K562 (cell line): ENCODE measurements around the gene CHRNA9.

Experiments used
- CEBPB ChIP-seq: fragments of 450-650 bp; IDR thresholded peaks from 2 replicates; pipeline ENCODE4 v1.6.1; 2016; ENCODE audit warnings: missing genetic modification characterization, missing compliant biosample characterization
- CTCF ChIP-seq, 3 experiments: IDR thresholded peaks in 2 of 3; conservative IDR thresholded peaks in 1 of 3; 2 replicates each; pipeline ENCODE4 v1.5.1; 2011 to 2012; ENCODE audit warnings: low read length in 3 of 3, mild to moderate bottlenecking in 3 of 3, control low read depth in 2 of 3, improper control_type of control experiment in 1 of 3, inconsistent platforms in 1 of 3, low read depth in 1 of 3, mixed read lengths in 1 of 3, moderate library complexity in 1 of 3; ENCODE audit not compliant: insufficient read depth in 2 of 3
- E4F1 ChIP-seq: fragments of 250-450 bp; sonication (Bioruptor Pico); IDR thresholded peaks from 2 replicates; pipeline ENCODE4 v1.5.0; 2021; ENCODE audit warnings: mild to moderate bottlenecking, borderline replicate concordance
- EHMT2 ChIP-seq: fragments of 450-650 bp; IDR thresholded peaks from 2 replicates; pipeline ENCODE4 v1.6.1; 2018; ENCODE audit warnings: antibody characterized with exemption
- EP300 ChIP-seq: IDR thresholded peaks from 2 replicates; pipeline ENCODE4 v1.6.1; 2012; ENCODE audit warnings: low read length, improper control_type of control experiment
- GATAD2B ChIP-seq: fragments of 450-650 bp; IDR thresholded peaks from 2 replicates; pipeline ENCODE4 v1.6.1; 2017; ENCODE audit warnings: mild to moderate bottlenecking, borderline replicate concordance
- HDAC8 ChIP-seq: fragments of 450-650 bp; IDR thresholded peaks from 2 replicates; pipeline ENCODE4 v1.6.1; 2016; ENCODE audit warnings: mild to moderate bottlenecking, missing genetic modification characterization, moderate library complexity, missing compliant biosample characterization
- HEY1 ChIP-seq: fragments of 250-450 bp; sonication (Bioruptor Pico); IDR thresholded peaks from 2 replicates; pipeline ENCODE4 v1.5.0; 2020; ENCODE audit warnings: mild to moderate bottlenecking, moderate library complexity, borderline replicate concordance
- HMGXB4 ChIP-seq: sonication (generic); formaldehyde crosslinking; IDR thresholded peaks from 2 replicates; pipeline ENCODE4 v1.8.1; 2023; ENCODE audit warnings: mild to moderate bottlenecking, missing genetic modification reagents
- POLR2A ChIP-seq: fragments of 450-650 bp; conservative IDR thresholded peaks from 2 replicates; pipeline ENCODE4 v1.6.1; 2016
- ZNF274 ChIP-seq: IDR thresholded peaks from 2 replicates; pipeline ENCODE4 v1.6.1; 2011; ENCODE audit warnings: low read depth, mild to moderate bottlenecking, low read length, moderate library complexity, borderline replicate concordance

- TF ChIP-seq GATAD2B (no peak), POLR2A (no peak), ZNF274 (no peak), E4F1 (CRISPR knock-in tag) (no peak), CEBPB (tag) (no peak), CTCF (IDR thresholded peaks at IDR 0.05 in 2 of 3, conservative IDR thresholded peaks at IDR 0.05 in 1 of 3; ENCODE audit: insufficient read depth in 2 of 3, low read depth in 1 of 3, low read length in 3 of 3) (no peak), HMGXB4 (CRISPR knock-in tag) (no peak), HDAC8 (tag) (no peak), EHMT2 (no peak), EP300 (no peak), HEY1 (CRISPR knock-in tag) (no peak)
These were observed 5.3 kb upstream of the CHRNA9 start for GRCh38 chr4:40329805-40330204.
